Trophoblast cell (in vitro differentiated cells and primary cell): Measurements from ENCODE around the gene KCTD13.

Experiments
- DNase-seq, 2 donors: peaks; one replicate each; pipeline ENCODE4 v3.0.0-alpha.2; 2016
- H2AFZ ChIP-seq: 2 replicates; pipeline ENCODE4 v1.6.1; 2013; ENCODE audit warnings: low read length, moderate library complexity, mild to moderate bottlenecking; ENCODE audit not compliant: insufficient read depth, poor library complexity
- H2AK5ac ChIP-seq: 2 replicates; pipeline ENCODE4 v1.6.1; 2013; ENCODE audit warnings: mild to moderate bottlenecking, low read length
- H2BK120ac ChIP-seq: 2 replicates; pipeline ENCODE4 v1.6.1; 2013; ENCODE audit warnings: low read length, mild to moderate bottlenecking, moderate library complexity; ENCODE audit not compliant: insufficient read depth, poor library complexity
- H2BK12ac ChIP-seq: 2 replicates; pipeline ENCODE4 v1.6.1; 2013; ENCODE audit warnings: mild to moderate bottlenecking, low read length, moderate library complexity
- H2BK5ac ChIP-seq: 2 replicates; pipeline ENCODE4 v1.6.1; 2013; ENCODE audit warnings: low read length, low read depth, moderate library complexity, mild to moderate bottlenecking; ENCODE audit not compliant: poor library complexity
- H3K14ac ChIP-seq: 2 replicates; pipeline ENCODE4 v1.6.1; 2013; ENCODE audit warnings: mild to moderate bottlenecking, low read length
- H3K18ac ChIP-seq: 2 replicates; pipeline ENCODE4 v1.6.1; 2013; ENCODE audit warnings: mild to moderate bottlenecking, low read length
- H3K23ac ChIP-seq: 2 replicates; pipeline ENCODE4 v1.6.1; 2013; ENCODE audit warnings: low read length
- H3K27ac ChIP-seq: 2 replicates; pipeline ENCODE4 v1.5.1; 2013; ENCODE audit warnings: low read depth, mild to moderate bottlenecking, inconsistent platforms, low read length, moderate library complexity
- H3K27me3 ChIP-seq: 2 replicates; pipeline ENCODE4 v1.6.1; 2013; ENCODE audit warnings: inconsistent platforms, mild to moderate bottlenecking, low read length, moderate library complexity; ENCODE audit not compliant: insufficient read depth
- H3K36me3 ChIP-seq, 2 experiments: 1 replicate in 1 of 2; 2 replicates in 1 of 2; pipeline ENCODE4 v1.6.1; 2013; ENCODE audit warnings: low read length in 2 of 2, mild to moderate bottlenecking in 2 of 2, moderate library complexity in 1 of 2; ENCODE audit not compliant: insufficient read depth in 2 of 2, control insufficient read depth in 1 of 2
- H3K4ac ChIP-seq: 2 replicates; pipeline ENCODE4 v1.6.1; 2013; ENCODE audit warnings: low read depth, mild to moderate bottlenecking, low read length, moderate library complexity
- H3K4me1 ChIP-seq, 2 experiments: 1 replicate in 1 of 2; 2 replicates in 1 of 2; pipeline ENCODE4 v1.6.1; 2013; ENCODE audit warnings: low read length in 2 of 2, mild to moderate bottlenecking in 2 of 2, moderate library complexity in 1 of 2; ENCODE audit not compliant: insufficient read depth in 2 of 2, control insufficient read depth in 1 of 2
- H3K4me2 ChIP-seq: 2 replicates; pipeline ENCODE4 v1.6.1; 2013; ENCODE audit warnings: inconsistent platforms, mild to moderate bottlenecking, low read length, moderate library complexity
- H3K4me3 ChIP-seq: 2 replicates; pipeline ENCODE4 v1.5.1; 2013; ENCODE audit warnings: mild to moderate bottlenecking, low read depth, low read length, inconsistent platforms
- H3K79me1 ChIP-seq: one replicate; pipeline ENCODE4 v1.6.1; 2013; ENCODE audit warnings: low read length
- H3K79me2 ChIP-seq: 2 replicates; pipeline ENCODE4 v1.6.1; 2013; ENCODE audit warnings: low read length, mild to moderate bottlenecking; ENCODE audit not compliant: control insufficient read depth, insufficient read depth, poor library complexity
- H3K9ac ChIP-seq: 2 replicates; pipeline ENCODE4 v1.6.1; 2013; ENCODE audit warnings: mild to moderate bottlenecking, low read length
- H3K9me3 ChIP-seq: 2 replicates; pipeline ENCODE4 v1.6.1; 2013; ENCODE audit warnings: low read depth, mild to moderate bottlenecking, control low read depth, inconsistent platforms, low read length; ENCODE audit not compliant: insufficient read depth
- H4K12ac ChIP-seq: 2 replicates; pipeline ENCODE4 v1.6.1; 2013; ENCODE audit warnings: low read depth, mild to moderate bottlenecking, low read length, moderate library complexity
- H4K8ac ChIP-seq: 2 replicates; pipeline ENCODE4 v1.6.1; 2013; ENCODE audit warnings: low read depth, mild to moderate bottlenecking, low read length, moderate library complexity
- H4K91ac ChIP-seq: one replicate; pipeline ENCODE4 v1.6.1; 2013; ENCODE audit warnings: low read depth, mild to moderate bottlenecking, low read length, moderate library complexity
- WGBS: extraction: QIAGEN DNeasy Blood & Tissue Kit; methylation state at CpG from one replicate; pipeline ENCODE4 v1.1.7; 2013; ENCODE audit warnings: missing lambda C conversion rate; ENCODE audit not compliant: insufficient read length, insufficient coverage; ENCODE audit errors: extremely low coverage; 5-methylcytosine and 5-hydroxymethylcytosine counted together

The KCTD13 gene

DNA sequence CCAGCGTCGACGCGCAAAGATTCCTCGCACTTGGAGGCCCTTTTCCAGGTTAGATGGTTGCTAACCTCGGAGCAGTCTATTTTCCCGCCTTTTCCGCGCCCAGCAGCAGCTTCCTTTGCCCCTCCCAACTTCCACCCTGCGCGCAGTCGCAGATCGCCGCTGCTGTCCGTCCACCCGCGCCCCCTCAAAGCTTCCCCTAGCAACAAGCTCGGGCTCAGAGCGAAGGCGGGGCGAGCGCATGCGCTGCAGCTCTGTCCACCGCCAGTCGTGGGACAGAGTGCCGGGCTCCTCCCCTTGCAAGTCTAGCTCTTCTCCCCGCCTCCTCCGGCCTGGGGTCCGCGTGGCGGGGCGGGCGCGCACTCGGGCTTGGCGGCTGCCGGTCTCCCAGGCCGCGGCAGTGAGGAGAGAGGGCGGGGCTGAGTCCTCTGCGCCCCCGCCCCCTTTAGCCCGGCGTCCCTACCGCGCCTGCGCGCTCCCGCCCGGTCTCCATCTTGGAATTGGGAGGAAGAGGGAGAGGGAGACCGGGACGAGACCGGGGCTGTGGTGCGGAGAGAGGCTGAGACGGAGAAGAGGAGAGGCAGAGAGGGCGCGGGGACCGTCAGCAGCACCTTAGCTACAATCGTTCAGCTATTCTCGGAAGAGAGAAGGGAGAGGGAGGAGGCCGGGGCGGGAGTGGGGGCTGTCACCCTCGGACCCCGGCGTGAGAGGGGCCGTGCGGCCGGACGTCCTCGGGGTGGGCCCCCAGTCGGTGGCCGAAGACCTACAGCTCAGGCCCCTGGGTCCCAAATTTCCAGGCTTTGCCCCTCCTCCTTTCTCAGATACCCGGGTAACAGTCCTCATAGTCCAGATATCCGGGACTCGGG lies 47.6 kb upstream of the KCTD13 start, which contains the start of gene TAOK2:
TAOK2 (plus strand) TSS at position 485 of the 863 bp plus-strand sequence. CDS start 3,905 bp downstream, outside the sequence.
- WGBS = no CpG with 5 or more reads among the region's 75 CpGs
- H3K4ac ChIP-seq = peak within 1 kb of the TSS; percentile 48
- peak within 1 kb of the TSS; percentile 57 for H4K12ac ChIP-seq
- H2BK12ac ChIP-seq = peak within 1 kb of the TSS; percentile 25
- peak within 1 kb of the TSS; percentile 81 for H4K8ac ChIP-seq
- peak within 1 kb of the TSS; percentile 93 for H3K4me2 ChIP-seq
- H3K79me2 ChIP-seq = peaks cover 15% of the 10 kb centered on the region
- H3K18ac ChIP-seq = peak within 1 kb of the TSS; percentile 44
- peak within 1 kb of the TSS; percentile 99 for H3K9ac ChIP-seq
- H3K27ac ChIP-seq = peak within 1 kb of the TSS; percentile 88
- H3K14ac ChIP-seq = peak within 1 kb of the TSS; percentile 88
- H3K36me3 ChIP-seq = peaks cover 30 to 32% of the 10 kb centered on the region in 2 experiments
- no peaks in the 10 kb centered on the region for H3K27me3 ChIP-seq
- peak within 1 kb of the TSS; percentile 84 for H4K91ac ChIP-seq
- H3K4me3 ChIP-seq = peak within 1 kb of the TSS; percentile 96
- peak within 1 kb of the TSS; percentile 44 for H2BK5ac ChIP-seq
- peak within 1 kb of the TSS; percentile 42 for H3K23ac ChIP-seq
- H3K79me1 ChIP-seq = peaks cover 10% of the 10 kb centered on the region
- peaks cover 9 to 22% of the 10 kb centered on the region in 2 experiments for H3K4me1 ChIP-seq
- H2AK5ac ChIP-seq = peak within 1 kb of the TSS; percentile 20
- peak within 1 kb of the TSS; percentile 51 for H2AFZ ChIP-seq
- DNase-seq = peak; percentile 99 to 100
- no peaks in the 10 kb centered on the region for H3K9me3 ChIP-seq
- peak within 1 kb of the TSS; percentile 72 for H2BK120ac ChIP-seq

DNA sequence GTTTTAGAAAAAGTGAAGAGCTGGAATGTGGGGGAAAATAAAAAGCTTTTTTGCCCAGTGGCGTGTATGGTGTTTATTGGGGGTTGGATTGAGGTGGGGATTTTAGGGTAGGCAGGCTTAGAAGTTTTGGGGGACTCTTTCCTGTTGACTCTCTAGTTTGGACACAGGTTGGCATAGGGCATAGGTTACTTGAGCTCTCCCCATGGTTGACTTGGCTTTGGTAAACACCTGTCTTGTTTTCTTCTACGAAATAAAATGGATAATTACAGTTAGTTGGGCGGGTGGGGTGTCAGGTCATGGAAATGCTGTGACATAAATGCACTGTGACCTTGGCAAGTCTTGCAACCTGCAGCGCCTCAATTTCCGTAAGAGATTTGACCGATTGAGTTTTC lies 47.0 kb upstream of the KCTD13 start:
- no peak overlapping the region for H3K14ac ChIP-seq
- no peak overlapping the region for H2BK12ac ChIP-seq
- H3K4me3 ChIP-seq = no peak overlapping the region
- H3K18ac ChIP-seq = no peak overlapping the region
- H2BK5ac ChIP-seq = no peak overlapping the region
- no peak overlapping the region for H3K27ac ChIP-seq
- no peak overlapping the region for H3K23ac ChIP-seq
- H4K8ac ChIP-seq = peak overlapping the region; percentile 30
- no peak for DNase-seq
- WGBS = 100% methylated on average over 1 of the region's 6 CpGs
- no peak overlapping the region for H4K91ac ChIP-seq
- H3K4ac ChIP-seq = no peak overlapping the region
- H3K27me3 ChIP-seq = no peaks in the 10 kb centered on the region
- no peak overlapping the region for H4K12ac ChIP-seq
- peak overlapping the region; percentile 20 for H2AFZ ChIP-seq
- peaks cover 9 to 22% of the 10 kb centered on the region in 2 experiments for H3K4me1 ChIP-seq
- no peak overlapping the region for H3K9ac ChIP-seq
- H3K4me2 ChIP-seq = peak overlapping the region; percentile 18
- H3K79me2 ChIP-seq = peaks cover 15% of the 10 kb centered on the region
- peaks cover 26 to 27% of the 10 kb centered on the region in 2 experiments for H3K36me3 ChIP-seq
- no peaks in the 10 kb centered on the region for H3K9me3 ChIP-seq
- H2AK5ac ChIP-seq = no peak overlapping the region
- H2BK120ac ChIP-seq = no peak overlapping the region
- peaks cover 10% of the 10 kb centered on the region for H3K79me1 ChIP-seq

DNA sequence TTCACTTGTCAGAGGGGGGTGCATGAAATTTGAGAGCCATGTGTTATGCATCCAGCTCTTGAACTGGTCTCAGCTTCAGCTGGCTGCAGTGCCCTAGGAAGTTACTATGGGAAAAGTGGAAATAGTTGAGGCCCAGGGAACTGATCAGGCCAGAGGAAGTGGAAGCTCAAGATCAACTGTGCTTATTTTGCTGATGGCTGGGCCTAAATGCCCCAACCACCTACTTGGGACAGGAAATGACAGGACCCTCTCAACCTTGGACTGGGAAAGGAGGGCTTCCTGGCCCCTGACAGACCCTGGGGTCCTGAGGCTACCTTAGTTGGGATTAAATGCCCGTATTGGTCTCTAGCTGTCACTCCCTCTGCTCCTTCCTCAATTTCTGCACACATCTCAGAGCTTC lies 46.5 kb upstream of the KCTD13 start:
- Histone ChIP-seq H3K4me2 (no peak overlapping the region), H3K4ac (no peak overlapping the region), H2BK12ac (no peak overlapping the region), H3K27me3 (no peaks in the 10 kb centered on the region), H3K23ac (no peak overlapping the region), H3K9me3 (no peaks in the 10 kb centered on the region), H2AFZ (no peak overlapping the region), H3K4me1 (peaks cover 9 to 22% of the 10 kb centered on the region in 2 experiments), H3K36me3 (peaks cover 23 to 24% of the 10 kb centered on the region in 2 experiments), H3K9ac (no peak overlapping the region), H2AK5ac (no peak overlapping the region), H4K8ac (no peak overlapping the region), H3K14ac (no peak overlapping the region), H3K18ac (no peak overlapping the region), H2BK120ac (no peak overlapping the region), H4K91ac (no peak overlapping the region), H3K27ac (no peak overlapping the region), H3K79me2 (peaks cover 15% of the 10 kb centered on the region), H2BK5ac (no peak overlapping the region), H4K12ac (no peak overlapping the region), H3K4me3 (no peak overlapping the region), H3K79me1 (peaks cover 10% of the 10 kb centered on the region)
- WGBS = no CpG with 5 or more reads among the region's 1 CpG
- no peak for DNase-seq

- Histone ChIP-seq H3K27me3 (no peaks in the 10 kb centered on the region), H3K27ac (no peak overlapping the region), H3K4me2 (no peak overlapping the region), H2BK120ac (no peak overlapping the region), H3K9ac (no peak overlapping the region), H2AK5ac (no peak overlapping the region), H2BK5ac (no peak overlapping the region), H3K14ac (no peak overlapping the region), H3K79me2 (peaks cover 15% of the 10 kb centered on the region), H3K4me3 (no peak overlapping the region), H3K9me3 (no peaks in the 10 kb centered on the region), H3K18ac (no peak overlapping the region), H3K36me3 (peaks cover 18 to 19% of the 10 kb centered on the region in 2 experiments), H4K12ac (no peak overlapping the region), H4K91ac (no peak overlapping the region), H3K4me1 (peaks cover 9 to 18% of the 10 kb centered on the region in 2 experiments), H3K4ac (no peak overlapping the region), H3K23ac (no peak overlapping the region), H4K8ac (no peak overlapping the region), H2BK12ac (no peak overlapping the region), H2AFZ (no peak overlapping the region), H3K79me1 (peaks cover 10% of the 10 kb centered on the region)
- no peak for DNase-seq
- no CpG with 5 or more reads among the region's 8 CpGs for WGBS
These were observed 45.3 kb upstream of the KCTD13 start for GRCh38 chr16:29971304-29971703.
